ENCODE measurements around the gene CAPNS2.

The CAPNS2 gene

DNA sequence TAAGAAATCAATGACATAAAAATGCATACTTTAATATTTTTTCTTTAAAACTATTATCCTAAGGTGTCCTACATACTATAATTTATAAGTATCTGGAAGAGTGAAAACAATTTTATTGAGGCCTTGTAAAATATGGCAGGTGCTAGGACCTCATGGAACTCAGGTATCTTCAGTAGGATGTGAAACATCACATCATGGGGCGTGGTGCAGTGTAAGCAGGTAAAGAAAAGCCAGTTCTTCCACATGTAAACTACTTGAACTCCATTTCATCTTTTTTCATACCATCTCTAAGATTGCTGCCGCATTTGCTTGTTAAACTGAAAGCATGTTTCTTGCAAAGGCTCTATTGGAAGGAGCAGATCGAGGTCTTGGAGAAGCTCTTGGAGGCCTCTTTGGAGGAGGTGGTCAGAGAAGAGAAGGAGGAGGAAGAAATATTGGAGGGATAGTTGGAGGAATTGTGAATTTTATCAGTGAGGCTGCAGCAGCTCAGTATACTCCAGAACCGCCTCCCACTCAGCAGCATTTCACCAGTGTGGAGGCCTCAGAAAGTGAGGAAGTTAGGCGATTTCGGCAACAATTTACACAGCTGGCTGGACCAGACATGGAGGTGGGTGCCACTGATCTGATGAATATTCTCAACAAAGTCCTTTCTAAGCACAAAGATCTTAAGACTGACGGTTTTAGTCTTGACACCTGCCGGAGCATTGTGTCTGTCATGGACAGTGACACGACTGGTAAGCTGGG is at the start of gene CAPNS2:
Gene CAPNS2, plus strand, starts transcription at position 253 of the 744 bp plus-strand sequence. Its CDS starts 73 bp downstream, at position 326.
- TF ChIP-seq CTCF (conservative IDR thresholded peaks at IDR 0.05; ENCODE audit: low read depth, low read length), result no peak
- no peak within 1 kb of the TSS for H3K4me3 ChIP-seq (ENCODE audit: low read depth, low read length)
- no peak for DNase-seq (ENCODE audit: low read depth)

- no peak overlapping the region for H3K4me3 ChIP-seq (ENCODE audit: low read depth, low read length)
- no peak for TF ChIP-seq CTCF (conservative IDR thresholded peaks at IDR 0.05; ENCODE audit: low read depth, low read length)
- DNase-seq (ENCODE audit: low read depth), result no peak
Observed at GRCh38 chr16:55521792-55522191, 44.7 kb upstream of the CAPNS2 start.

DNA sequence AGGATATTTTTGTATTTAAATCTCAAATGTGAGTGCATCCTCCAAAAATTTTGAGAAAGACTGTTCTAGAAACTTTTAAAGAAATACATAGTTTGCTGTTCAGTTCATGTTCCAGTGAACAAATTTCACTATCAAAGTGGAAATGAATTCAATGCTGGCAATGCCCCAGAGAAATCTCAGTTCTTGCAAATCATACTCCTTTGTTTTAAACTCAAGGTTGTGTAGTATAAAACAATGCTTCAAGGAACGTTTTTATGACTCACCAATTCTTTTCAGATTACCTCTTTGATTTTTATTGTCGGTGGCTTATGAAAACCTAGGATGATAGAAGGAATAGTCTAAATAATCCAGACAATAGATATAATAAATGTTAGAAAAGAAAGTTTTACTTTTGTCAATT is 40.0 kb upstream of the CAPNS2 start:
- DNase-seq (ENCODE audit: low read depth), result no peak
- no peak overlapping the region for H3K4me3 ChIP-seq (ENCODE audit: low read depth, low read length)
- no peak for TF ChIP-seq CTCF (conservative IDR thresholded peaks at IDR 0.05; ENCODE audit: low read depth, low read length)

GRCh38 chr16:55527885-55528284 is 38.6 kb upstream of the CAPNS2 start:
- no peak for DNase-seq (ENCODE audit: low read depth)
- H3K4me3 ChIP-seq (ENCODE audit: low read depth, low read length), result no peak overlapping the region
- TF ChIP-seq CTCF (conservative IDR thresholded peaks at IDR 0.05; ENCODE audit: low read depth, low read length), result no peak

DNA sequence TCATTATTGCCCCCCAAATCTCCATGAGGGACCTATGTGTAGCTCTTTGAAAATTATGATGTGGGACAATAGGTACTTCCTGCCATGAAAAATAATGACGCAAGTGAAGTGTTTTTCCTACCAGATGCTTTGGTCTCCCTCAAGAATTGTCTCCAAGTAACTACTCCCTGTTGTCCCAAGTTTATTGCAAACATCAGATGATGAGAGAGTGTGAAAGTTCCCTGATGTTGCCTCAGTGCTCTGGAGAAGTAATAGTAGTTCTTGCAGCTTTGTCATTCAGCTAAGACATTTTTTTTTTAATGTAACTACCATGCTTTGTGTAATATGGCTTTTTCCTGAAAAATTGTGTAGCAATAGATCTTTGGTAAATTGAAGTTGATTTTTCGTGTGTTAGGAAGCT is 37.5 kb upstream of the CAPNS2 start:
- no peak for TF ChIP-seq CTCF (conservative IDR thresholded peaks at IDR 0.05; ENCODE audit: low read depth, low read length)
- DNase-seq (ENCODE audit: low read depth), result no peak
- H3K4me3 ChIP-seq (ENCODE audit: low read depth, low read length), result no peak overlapping the region

- no peak for DNase-seq (ENCODE audit: low read depth)
- no peak for TF ChIP-seq CTCF (conservative IDR thresholded peaks at IDR 0.05; ENCODE audit: low read depth, low read length)
- no peak overlapping the region for H3K4me3 ChIP-seq (ENCODE audit: low read depth, low read length)
Observed at GRCh38 chr16:55530316-55530856, 36.1 kb upstream of the CAPNS2 start.

- H3K4me3 ChIP-seq (ENCODE audit: low read depth, low read length), result no peak overlapping the region
- DNase-seq (ENCODE audit: low read depth), result peak; percentile 37
- no peak for TF ChIP-seq CTCF (conservative IDR thresholded peaks at IDR 0.05; ENCODE audit: low read depth, low read length)
Observed at GRCh38 chr16:55532227-55532626, 34.3 kb upstream of the CAPNS2 start.
